HepG2 (cell line): ENCODE results near the gene ENTHD1. TPM values are rescaled to one million over a fixed set of nuclear protein-coding genes. Genes with fewer than 3 reads are reported as not detected.

Experiments used
- CBX5 ChIP-seq: sonication (generic); formaldehyde crosslinking; IDR thresholded peaks from 2 replicates; pipeline ENCODE4 v1.4.0; 2020; ENCODE audit warnings: missing genetic modification reagents, borderline replicate concordance
- MYC ChIP-seq: sonication (generic); formaldehyde crosslinking; IDR thresholded peaks from 2 replicates; pipeline ENCODE4 v1.9.0; 2021; ENCODE audit warnings: missing genetic modification reagents, borderline replicate concordance
- SP4 ChIP-seq: sonication (generic); formaldehyde crosslinking; IDR thresholded peaks from 2 replicates; pipeline ENCODE4 v1.8.1; 2023; ENCODE audit warnings: mild to moderate bottlenecking, missing genetic modification reagents
- TOPORS ChIP-seq: sonication (generic); formaldehyde crosslinking; IDR thresholded peaks from 2 replicates; pipeline ENCODE4 v1.8.0; 2023; ENCODE audit warnings: mild to moderate bottlenecking, missing genetic modification reagents
- TP53 ChIP-seq: sonication (generic); formaldehyde crosslinking; conservative IDR thresholded peaks from 2 replicates; pipeline ENCODE4 v1.4.0; 2020; ENCODE audit warnings: missing genetic modification reagents
- ZNF124 ChIP-seq: sonication (generic); formaldehyde crosslinking; IDR thresholded peaks from 2 replicates; pipeline ENCODE4 v1.4.0; 2020; ENCODE audit warnings: missing genetic modification reagents
- ZNF274 ChIP-seq: sonication (generic); formaldehyde crosslinking; IDR thresholded peaks from 2 replicates; pipeline ENCODE4 v1.5.1; 2020; ENCODE audit warnings: mild to moderate bottlenecking, missing genetic modification reagents
- ZNF343 ChIP-seq: sonication (generic); formaldehyde crosslinking; IDR thresholded peaks from 2 replicates; pipeline ENCODE4 v1.4.0; 2020; ENCODE audit warnings: mild to moderate bottlenecking, missing genetic modification reagents
- ZNF350 ChIP-seq: sonication (generic); formaldehyde crosslinking; IDR thresholded peaks from 2 replicates; pipeline ENCODE4 v1.4.0; 2020; ENCODE audit warnings: mild to moderate bottlenecking, low read depth, missing genetic modification reagents, borderline replicate concordance
- ZNF772 ChIP-seq: sonication (generic); formaldehyde crosslinking; IDR thresholded peaks from 2 replicates; pipeline ENCODE4 v1.5.0; 2020; ENCODE audit warnings: mild to moderate bottlenecking, missing genetic modification reagents
- ZNF816 ChIP-seq: sonication (generic); formaldehyde crosslinking; IDR thresholded peaks from 2 replicates; pipeline ENCODE4 v1.8.0; 2022; ENCODE audit warnings: missing genetic modification reagents, mild to moderate bottlenecking, borderline replicate concordance
- ZSCAN20 ChIP-seq: sonication (generic); formaldehyde crosslinking; IDR thresholded peaks from 2 replicates; pipeline ENCODE4 v1.4.0; 2020; ENCODE audit warnings: missing genetic modification reagents, mild to moderate bottlenecking, borderline replicate concordance
- polyA plus RNA-seq, 8 experiments: library from polyadenylated mRNA; depleted of rRNA in 3 of 8; stranded (reverse) in 7 of 8; unstranded in 1 of 8; fragments of >200 nt; fragmentation: Illumina TruSeq in 4 of 8; extraction: Trizol in 4 of 8; gene quantifications; 2 replicates each; pipeline versions ENCODE4 v1.2.1 to v1.2.3, GENCODE V29; 2011 to 2016; ENCODE audit warnings: low read depth in 4 of 8, missing spikeins in 1 of 8, mixed read lengths in 1 of 8; ENCODE audit not compliant: insufficient read depth in 1 of 8
- total RNA-seq, 5 experiments: library from RNA; depleted of rRNA; stranded (reverse); fragments of >200 nt; fragmentation: Illumina TruSeq; extraction: Trizol; gene quantifications; 2 replicates each; pipeline ENCODE4 v1.2.3, GENCODE V29; 2016; ENCODE audit warnings: low read depth in 1 of 5
- TF ChIP-seq, protein P1 (sequence below): sonication (generic); formaldehyde crosslinking; IDR thresholded peaks from 2 replicates; pipeline ENCODE4 v1.5.1; 2020; ENCODE audit warnings: mild to moderate bottlenecking, moderate library complexity, missing genetic modification reagents
- TF ChIP-seq, protein P2 (sequence below): sonication (generic); formaldehyde crosslinking; IDR thresholded peaks from 2 replicates; pipeline ENCODE4 v1.5.0; 2020; ENCODE audit warnings: mild to moderate bottlenecking, missing genetic modification reagents, borderline replicate concordance

Gene ENTHD1
- total and polyA plus RNA-seq, 2 of the 13 experiments (the other 11 are each of a cell fraction or from before 2014, with no cell fraction given), result not detected

DNA sequence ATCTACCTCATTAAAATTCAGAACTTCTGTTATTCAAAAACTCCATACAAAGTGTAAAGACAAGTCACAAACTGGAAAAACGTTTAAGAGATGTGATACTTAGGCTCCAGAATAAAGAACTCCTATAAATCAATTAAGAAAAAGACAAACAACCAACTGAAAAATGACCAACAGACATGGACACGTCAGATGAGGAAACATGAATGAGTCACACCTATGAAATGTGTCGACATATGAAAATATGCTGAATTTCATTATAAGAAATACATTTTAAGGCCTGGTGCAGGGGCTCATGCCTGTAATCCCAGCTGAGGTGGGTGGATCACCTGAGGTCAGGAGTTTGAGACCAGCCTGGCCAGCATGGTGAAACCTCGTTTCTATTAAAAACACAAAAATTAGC lies 78.7 kb downstream of the ENTHD1 start (continued):
- TF ChIP-seq MYC (CRISPR knock-in tag) (no peak), ZNF350 (CRISPR knock-in tag) (no peak), ZNF816 (CRISPR knock-in tag) (no peak), TP53 (CRISPR knock-in tag) (no peak), ZSCAN20 (CRISPR knock-in tag) (no peak), CBX5 (CRISPR knock-in tag) (no peak), ZNF772 (CRISPR knock-in tag) (no peak), SP4 (CRISPR knock-in tag) (no peak), ZNF343 (CRISPR knock-in tag) (no peak), TOPORS (CRISPR knock-in tag) (no peak), ZNF274 (CRISPR knock-in tag) (no peak), ZNF124 (CRISPR knock-in tag) (no peak)
- TF ChIP-seq, protein P1, sequence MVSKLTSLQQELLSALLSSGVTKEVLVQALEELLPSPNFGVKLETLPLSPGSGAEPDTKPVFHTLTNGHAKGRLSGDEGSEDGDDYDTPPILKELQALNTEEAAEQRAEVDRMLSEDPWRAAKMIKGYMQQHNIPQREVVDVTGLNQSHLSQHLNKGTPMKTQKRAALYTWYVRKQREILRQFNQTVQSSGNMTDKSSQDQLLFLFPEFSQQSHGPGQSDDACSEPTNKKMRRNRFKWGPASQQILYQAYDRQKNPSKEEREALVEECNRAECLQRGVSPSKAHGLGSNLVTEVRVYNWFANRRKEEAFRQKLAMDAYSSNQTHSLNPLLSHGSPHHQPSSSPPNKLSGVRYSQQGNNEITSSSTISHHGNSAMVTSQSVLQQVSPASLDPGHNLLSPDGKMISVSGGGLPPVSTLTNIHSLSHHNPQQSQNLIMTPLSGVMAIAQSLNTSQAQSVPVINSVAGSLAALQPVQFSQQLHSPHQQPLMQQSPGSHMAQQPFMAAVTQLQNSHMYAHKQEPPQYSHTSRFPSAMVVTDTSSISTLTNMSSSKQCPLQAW (CRISPR knock-in tag), result no peak
- TF ChIP-seq, protein P2, sequence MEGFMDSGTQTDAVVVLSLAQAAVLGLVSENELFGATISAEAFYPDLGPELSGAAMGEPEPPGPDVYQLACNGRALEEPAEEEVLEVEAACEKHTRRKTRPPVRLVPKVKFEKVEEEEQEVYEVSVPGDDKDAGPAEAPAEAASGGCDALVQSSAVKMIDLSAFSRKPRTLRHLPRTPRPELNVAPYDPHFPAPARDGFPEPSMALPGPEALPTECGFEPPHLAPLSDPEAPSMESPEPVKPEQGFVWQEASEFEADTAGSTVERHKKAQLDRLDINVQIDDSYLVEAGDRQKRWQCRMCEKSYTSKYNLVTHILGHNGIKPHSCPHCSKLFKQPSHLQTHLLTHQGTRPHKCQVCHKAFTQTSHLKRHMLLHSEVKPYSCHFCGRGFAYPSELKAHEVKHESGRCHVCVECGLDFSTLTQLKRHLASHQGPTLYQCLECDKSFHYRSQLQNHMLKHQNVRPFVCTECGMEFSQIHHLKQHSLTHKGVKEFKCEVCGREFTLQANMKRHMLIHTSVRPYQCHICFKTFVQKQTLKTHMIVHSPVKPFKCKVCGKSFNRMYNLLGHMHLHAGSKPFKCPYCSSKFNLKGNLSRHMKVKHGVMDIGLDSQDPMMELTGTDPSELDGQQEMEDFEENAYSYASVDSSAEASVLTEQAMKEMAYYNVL (CRISPR knock-in tag), result no peak
- TF ChIP-seq, all 625 proteins: peak for 0
